ENCODE measurements around the gene TEAD1. TPM values are rescaled to one million over a fixed set of nuclear protein-coding genes. Genes with fewer than 3 reads are reported as not detected.
A peak's percentile ranks its signal among the peaks of the same experiment; 100 is the strongest.

Gene TEAD1
- polyA plus RNA-seq, 2 of the 4 experiments (the other 2 are of a cell fraction) = 111 to 112 TPM

- H3K27ac ChIP-seq = peak overlapping the region in 1 of 2 experiments; percentile 69; a peak in 3 of 6 replicates
- ATAC-seq = peak; percentile 45 to 64; a peak in 3 of 6 replicates
- no peak overlapping the region for H3K4me3 ChIP-seq
- H3K9me3 ChIP-seq = no peaks in the 10 kb centered on the region
- ChIA-PET CTCF (interaction anchor here (0.6 to 1.6 kb wide), 4 partner anchors 14 to 416 kb away, joined by 3 to 4 read pairs (median 4); no protein-coding TSS in a partner anchor), POLR2A (no interaction called here)
- TF ChIP-seq RNF2 (IDR thresholded peaks at IDR 0.05; ENCODE audit: borderline replicate concordance, low read depth) (no peak), HEYL (CRISPR knock-in tag; IDR thresholded peaks at IDR 0.05) (no peak), E2F6 (IDR thresholded peaks at IDR 0.05; ENCODE audit: borderline replicate concordance, low read depth) (peak; percentile 44; the same call in 1 of the 2 replicates), HOXB5 (CRISPR knock-in tag; IDR thresholded peaks at IDR 0.05) (no peak)
- H3K4me1 ChIP-seq = peaks cover 85% of the 10 kb centered on the region
- DNase-seq (ENCODE audit: low read depth in 1 of 2, low spot score in 1 of 2) = peak in 1 of 2 experiments; percentile 52
- FAIRE-seq = no peak
- WGBS (ENCODE audit: missing lambda C conversion rate) = 50% methylated on average over 5 of the region's 6 CpGs
- peak overlapping the region; percentile 8; the same call in 2 of the 3 replicates for H3K4me2 ChIP-seq
These were observed 72.4 kb downstream of the TEAD1 start for GRCh38 chr11:12746593-12747097.

GRCh38 chr11:12748561-12748960, 74.3 kb downstream of the TEAD1 start:
- Histone ChIP-seq H3K4me1 (peaks cover 80% of the 10 kb centered on the region), H3K4me2 (no peak overlapping the region), H3K27ac (peak overlapping the region in 1 of 2 experiments; percentile 26; a peak in 1 of 6 replicates), H3K9me3 (no peaks in the 10 kb centered on the region), H3K4me3 (no peak overlapping the region)
- CTCF ChIA-PET = interaction anchor here (1.7 kb wide), 1 partner anchor 10 kb away, joined by 4 read pairs; no protein-coding TSS in a partner anchor
- ATAC-seq (no peak), DNase-seq (ENCODE audit: low read depth in 1 of 2, low spot score in 1 of 2) (no peak), FAIRE-seq (no peak)
- POLR2A ChIA-PET = no interaction called here
- WGBS (ENCODE audit: missing lambda C conversion rate) = 90% methylated on average over 7 of the region's 7 CpGs
- no peak for TF ChIP-seq SMC3 (IDR thresholded peaks at IDR 0.05)
- TF ChIP-seq EHMT2 (IDR thresholded peaks at IDR 0.05; ENCODE audit: low read depth) = no peak
- no peak for TF ChIP-seq USF2 (IDR thresholded peaks at IDR 0.05)
- TF ChIP-seq TP53 (CRISPR knock-in tag; IDR thresholded peaks at IDR 0.05) = no peak
- no peak for TF ChIP-seq RAD21 (conservative IDR thresholded peaks at IDR 0.05 in 1 of 2, IDR thresholded peaks at IDR 0.05 in 1 of 2)
- TF ChIP-seq HOXA7 (CRISPR knock-in tag; IDR thresholded peaks at IDR 0.05) = no peak
- no peak for TF ChIP-seq ESRRA (IDR thresholded peaks at IDR 0.05; ENCODE audit: borderline replicate concordance, low read length)
- no peak for TF ChIP-seq HDAC2 (IDR thresholded peaks at IDR 0.05)
- no peak for TF ChIP-seq RFX5 (IDR thresholded peaks at IDR 0.05)
- no peak for TF ChIP-seq NPAS2 (CRISPR knock-in tag; IDR thresholded peaks at IDR 0.05; ENCODE audit: borderline replicate concordance)
- TF ChIP-seq FOXS1 (CRISPR knock-in tag; IDR thresholded peaks at IDR 0.05) = no peak
- TF ChIP-seq HOXB13 (CRISPR knock-in tag; IDR thresholded peaks at IDR 0.05; ENCODE audit: low read depth) = no peak
- no peak for TF ChIP-seq NR3C1 (IDR thresholded peaks at IDR 0.05)
- no peak for TF ChIP-seq ATOH8 (CRISPR knock-in tag; IDR thresholded peaks at IDR 0.05; ENCODE audit: low read depth)
- TF ChIP-seq HOXB5 (CRISPR knock-in tag; IDR thresholded peaks at IDR 0.05) = no peak
- TF ChIP-seq CTCF (IDR thresholded peaks at IDR 0.05) = no peak
- no peak for TF ChIP-seq ZNF302 (CRISPR knock-in tag; IDR thresholded peaks at IDR 0.05)

All from A549 (cell line).